Suprapubic skin (tissue), 4 donors: ENCODE results near the gene FOXF1. TPM values are rescaled to one million over a fixed set of nuclear protein-coding genes. Genes with fewer than 3 reads are reported as not detected.

Experiments used
- DNase-seq, 2 donors: peaks; one replicate each; pipeline ENCODE4 v3.0.0-alpha.2; 2019; ENCODE audit warnings: low spot score in 2 of 2
- H3K27ac ChIP-seq: fragments of 200-600 bp; sonication (generic); one replicate; pipeline ENCODE4 v1.5.1; 2019
- H3K27me3 ChIP-seq: fragments of 200-600 bp; sonication (generic); one replicate; pipeline ENCODE4 v1.5.1; 2019
- H3K36me3 ChIP-seq: fragments of 200-600 bp; sonication (generic); one replicate; pipeline ENCODE4 v1.5.1; 2019
- H3K4me1 ChIP-seq: fragments of 200-600 bp; sonication (generic); one replicate; pipeline ENCODE4 v1.5.1; 2019
- H3K4me3 ChIP-seq: fragments of 200-600 bp; sonication (generic); one replicate; pipeline ENCODE4 v1.5.1; 2019; ENCODE audit warnings: mild to moderate bottlenecking
- H3K9me3 ChIP-seq: fragments of 200-600 bp; sonication (generic); one replicate; pipeline ENCODE4 v1.5.1; 2019
- CTCF ChIP-seq, 2 donors: fragments of 200-600 bp in 1 of 2; fragments of 450-650 bp in 1 of 2; sonication (generic) in 1 of 2; IDR thresholded peaks; one replicate each; pipeline ENCODE4 v1.5.1; 2016 to 2019; ENCODE audit warnings: antibody characterized with exemption in 2 of 2, mild to moderate bottlenecking in 1 of 2, moderate library complexity in 1 of 2
- EP300 ChIP-seq: sonication (generic); formaldehyde crosslinking; IDR thresholded peaks from one replicate; pipeline ENCODE4 v1.6.1; 2017; ENCODE audit warnings: antibody characterized with exemption
- POLR2A ChIP-seq, 2 donors: fragments of 450-650 bp; IDR thresholded peaks; one replicate each; pipeline ENCODE4 v1.6.1; 2017; ENCODE audit warnings: antibody characterized with exemption in 2 of 2, mild to moderate bottlenecking in 2 of 2, moderate library complexity in 2 of 2
- POLR2AphosphoS5 ChIP-seq, 3 donors: sonication (generic); formaldehyde crosslinking; IDR thresholded peaks; one replicate each; pipeline ENCODE4 v1.6.1; 2017; ENCODE audit warnings: antibody characterized with exemption in 3 of 3
- WGBS: methylation state at CpG from one replicate; pipeline ENCODE4 v1.1.5; 2018; 5-methylcytosine and 5-hydroxymethylcytosine counted together
- total RNA-seq, 4 donors: library from RNA; depleted of rRNA; stranded (reverse); fragments of >200 nt; gene quantifications; one replicate each; pipeline ENCODE4 v1.1.0, GENCODE V29; 2016

FOXF1 gene
- total RNA-seq, 4 donors from 2014 or later, result 0.11 to 0.59 (median 0.21) TPM; not detected in 1

DNA sequence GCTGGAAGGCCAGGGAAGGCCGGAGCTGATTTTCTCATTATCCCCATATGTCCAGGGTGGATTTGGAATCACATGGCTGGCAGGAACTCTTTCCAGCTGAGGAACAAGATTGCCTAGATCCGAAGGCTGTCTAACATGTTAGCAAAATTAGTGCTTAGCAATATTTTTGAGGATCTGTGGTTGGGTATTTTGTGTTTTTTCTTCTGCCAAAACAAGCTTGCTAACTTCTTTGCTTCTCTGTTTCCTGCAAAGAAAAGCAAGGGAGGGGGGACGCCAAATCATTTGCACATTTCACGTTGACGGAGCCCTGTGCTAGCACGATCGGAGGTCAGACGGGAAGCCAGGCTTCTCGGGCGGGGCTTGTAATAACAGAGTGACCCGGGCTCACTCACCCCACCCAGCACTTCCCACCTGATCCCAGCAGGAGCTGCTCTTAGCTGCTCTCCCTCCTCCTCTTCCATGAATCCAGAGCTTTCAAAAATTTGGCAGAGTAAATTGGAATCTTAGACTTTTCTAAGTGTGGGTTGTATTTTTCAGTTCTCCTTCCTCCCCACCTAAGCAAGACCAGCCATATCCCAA is 33.3 kb upstream of the FOXF1 start:
- no peak overlapping the region for H3K4me3 ChIP-seq
- H3K27me3 ChIP-seq, result peaks cover 60% of the 10 kb centered on the region
- H3K9me3 ChIP-seq, result no peaks in the 10 kb centered on the region
- H3K4me1 ChIP-seq, result peaks cover 3% of the 10 kb centered on the region
- no peaks in the 10 kb centered on the region for H3K36me3 ChIP-seq
- DNase-seq, result no peak
- no peak for TF ChIP-seq POLR2AphosphoS5 (IDR thresholded peaks at IDR 0.05)
- TF ChIP-seq EP300, result no peak
- TF ChIP-seq CTCF (IDR thresholded peaks at IDR 0.05), result no peak
- no peak for TF ChIP-seq POLR2A (IDR thresholded peaks at IDR 0.05)
- 31% methylated on average over 10 of the region's 11 CpGs for WGBS
- no peak overlapping the region for H3K27ac ChIP-seq

- Histone ChIP-seq H3K9me3 (no peaks in the 10 kb centered on the region), H3K4me1 (peaks cover 3% of the 10 kb centered on the region), H3K27ac (no peak overlapping the region), H3K4me3 (no peak overlapping the region), H3K27me3 (peaks cover 61% of the 10 kb centered on the region), H3K36me3 (no peaks in the 10 kb centered on the region)
- TF ChIP-seq POLR2AphosphoS5 (IDR thresholded peaks at IDR 0.05), result no peak
- TF ChIP-seq CTCF (IDR thresholded peaks at IDR 0.05), result no peak
- no peak for TF ChIP-seq EP300
- TF ChIP-seq POLR2A (IDR thresholded peaks at IDR 0.05), result no peak
- 47% methylated on average over 4 of the region's 5 CpGs for WGBS
- no peak for DNase-seq
Measured at GRCh38 chr16:86477642-86478041, 32.7 kb upstream of the FOXF1 start.

DNA sequence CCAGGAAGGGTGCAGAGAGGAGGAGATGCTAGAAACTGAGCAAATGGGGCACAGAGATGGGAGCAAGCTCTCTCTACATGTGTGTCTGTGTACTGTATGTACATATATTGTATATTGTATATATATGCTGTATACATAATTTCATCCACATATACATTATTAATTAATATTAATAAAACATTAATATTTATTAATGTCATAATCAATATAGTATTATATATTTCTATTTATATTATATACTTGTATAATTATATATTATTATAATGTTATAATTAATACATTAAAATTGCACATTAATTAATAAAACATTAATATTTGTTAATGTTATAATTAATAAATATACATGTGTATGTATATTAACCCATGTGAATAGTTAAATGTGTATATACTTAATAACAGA is 31.5 kb upstream of the FOXF1 start:
- Histone ChIP-seq H3K9me3 (peaks cover 2% of the 10 kb centered on the region), H3K36me3 (no peaks in the 10 kb centered on the region), H3K4me1 (peaks cover 3% of the 10 kb centered on the region), H3K4me3 (no peak overlapping the region), H3K27me3 (peaks cover 61% of the 10 kb centered on the region), H3K27ac (no peak overlapping the region)
- TF ChIP-seq CTCF (IDR thresholded peaks at IDR 0.05) (no peak), POLR2AphosphoS5 (IDR thresholded peaks at IDR 0.05) (no peak), POLR2A (IDR thresholded peaks at IDR 0.05) (no peak), EP300 (no peak)
- no peak for DNase-seq

DNA sequence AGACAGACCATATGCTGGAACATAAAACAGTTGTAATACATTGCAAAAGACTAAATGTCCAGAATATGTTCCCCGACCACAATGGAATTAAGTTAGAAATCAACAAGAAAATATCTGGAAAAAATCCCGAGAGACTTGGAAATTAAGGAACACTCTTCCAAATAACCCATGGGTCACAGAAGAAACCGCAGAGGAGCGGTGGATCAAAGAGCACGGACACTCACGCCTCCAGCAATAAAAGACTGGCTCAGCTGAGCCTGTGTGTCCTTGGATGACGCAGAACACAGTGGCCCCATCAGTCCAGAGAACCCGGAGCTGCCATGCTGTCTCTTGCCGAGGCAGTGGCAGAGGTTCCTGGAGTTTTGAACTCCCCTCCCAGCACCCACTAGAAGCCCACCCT is 30.9 kb upstream of the FOXF1 start:
- 59% methylated on average over 9 of the region's 9 CpGs for WGBS
- Histone ChIP-seq H3K27ac (no peak overlapping the region), H3K4me3 (no peak overlapping the region), H3K36me3 (no peaks in the 10 kb centered on the region), H3K9me3 (peaks cover 8% of the 10 kb centered on the region), H3K27me3 (peaks cover 64% of the 10 kb centered on the region), H3K4me1 (peaks cover 3% of the 10 kb centered on the region)
- DNase-seq, result no peak
- TF ChIP-seq EP300 (no peak), POLR2AphosphoS5 (IDR thresholded peaks at IDR 0.05) (no peak), POLR2A (IDR thresholded peaks at IDR 0.05) (no peak), CTCF (IDR thresholded peaks at IDR 0.05) (no peak)

GRCh38 chr16:86480444-86480843 is 29.9 kb upstream of the FOXF1 start:
- Histone ChIP-seq H3K36me3 (no peaks in the 10 kb centered on the region), H3K4me3 (no peak overlapping the region), H3K4me1 (peaks cover 3% of the 10 kb centered on the region), H3K9me3 (peaks cover 10% of the 10 kb centered on the region), H3K27me3 (peaks cover 65% of the 10 kb centered on the region), H3K27ac (no peak overlapping the region)
- no peak for TF ChIP-seq POLR2A (IDR thresholded peaks at IDR 0.05)
- no peak for TF ChIP-seq EP300
- TF ChIP-seq POLR2AphosphoS5 (IDR thresholded peaks at IDR 0.05), result no peak
- TF ChIP-seq CTCF (IDR thresholded peaks at IDR 0.05), result no peak
- WGBS, result 77% methylated on average over 7 of the region's 15 CpGs
- no peak for DNase-seq
